Esophagus squamous epithelium (tissue), 5 donors: ENCODE data around the gene RPUSD3. TPM values are rescaled to one million over a fixed set of nuclear protein-coding genes. Genes with fewer than 3 reads are reported as not detected.

Experiments
- DNase-seq: peaks from one replicate; lab custom pipeline; 2025; lab: John Stamatoyannopoulos, UW
- H3K27ac ChIP-seq, 4 donors: fragments of 200-600 bp; sonication (generic); one replicate each; pipeline ENCODE4 v1.5.1; 2016 to 2019; ENCODE audit warnings: mild to moderate bottlenecking in 1 of 4
- H3K27me3 ChIP-seq, 4 donors: fragments of 200-600 bp; sonication (generic); 1 replicate in 3 of 4; 2 replicates in 1 of 4; pipeline versions ENCODE4 v1.5.1 to v1.6.0; 2017 to 2021; ENCODE audit warnings: antibody characterized with exemption in 1 of 4
- H3K36me3 ChIP-seq, 3 donors: fragments of 200-600 bp; sonication (generic); one replicate each; pipeline ENCODE4 v1.5.1; 2016 to 2019
- H3K4me1 ChIP-seq, 3 donors: fragments of 200-600 bp; sonication (generic); one replicate each; pipeline ENCODE4 v1.5.1; 2017 to 2019
- H3K4me3 ChIP-seq, 4 donors: fragments of 200-600 bp; sonication (generic); 1 replicate in 3 of 4; 2 replicates in 1 of 4; pipeline ENCODE4 v1.5.1; 2016 to 2019; ENCODE audit warnings: mild to moderate bottlenecking in 2 of 4, moderate library complexity in 1 of 4
- H3K9me3 ChIP-seq, 3 donors: fragments of 200-600 bp; sonication (generic); one replicate each; pipeline ENCODE4 v1.5.1; 2016 to 2019
- POLR2A ChIP-seq, 4 donors: fragments of 450-650 bp; IDR thresholded peaks; one replicate each; pipeline ENCODE4 v1.6.1; 2017; ENCODE audit warnings: antibody characterized with exemption in 4 of 4, mild to moderate bottlenecking in 4 of 4, moderate library complexity in 3 of 4
- WGBS, 2 donors: methylation state at CpG; one replicate each; pipeline ENCODE4 v1.1.5; 2018; 5-methylcytosine and 5-hydroxymethylcytosine counted together
- intact Hi-C: fragments of 100-400 bp; cut with DNase I; formaldehyde crosslinking; loops from one replicate; pipeline ENCODE4 v1.15.0; 2022
- total RNA-seq, 4 donors: library from RNA; depleted of rRNA; stranded (reverse); fragments of >200 nt; gene quantifications; one replicate each; pipeline ENCODE4 v1.1.0, GENCODE V29; 2016
- TF ChIP-seq, protein P1 (sequence below), 6 experiments: fragments of 450-650 bp in 4 of 6; fragments of 200-600 bp in 2 of 6; sonication (generic) in 2 of 6; IDR thresholded peaks; one replicate each; pipeline ENCODE4 v1.5.1; 2016 to 2019; ENCODE audit warnings: antibody characterized with exemption in 6 of 6, mild to moderate bottlenecking in 4 of 6, moderate library complexity in 4 of 6
- donor health status: DM: yes; HTN: yes; CAD: no.

Gene RPUSD3
- total RNA-seq, 4 donors from 2014 or later = 34.7 to 46.4 (median 41.4) TPM

DNA sequence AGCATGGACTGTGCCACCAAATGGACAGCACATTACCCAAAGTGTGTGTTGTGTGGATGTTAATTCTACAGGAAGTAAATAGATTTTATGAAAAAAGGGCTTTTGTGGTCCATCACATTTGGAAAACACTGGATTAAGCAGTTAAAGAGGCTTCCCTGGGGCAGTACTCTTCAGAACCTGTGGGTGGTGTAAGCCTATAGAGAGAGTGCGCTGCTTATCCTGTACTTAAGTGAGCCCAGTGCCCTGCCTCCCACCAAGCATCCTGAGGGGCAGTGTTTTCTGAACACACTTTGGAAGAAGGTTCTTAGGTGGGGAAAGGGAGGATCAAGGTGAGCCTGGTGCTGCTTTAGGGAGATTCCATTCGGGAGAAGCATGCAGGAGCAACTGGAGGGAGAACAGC is 22.9 kb downstream of the RPUSD3 start:
- no peak for DNase-seq

DNA sequence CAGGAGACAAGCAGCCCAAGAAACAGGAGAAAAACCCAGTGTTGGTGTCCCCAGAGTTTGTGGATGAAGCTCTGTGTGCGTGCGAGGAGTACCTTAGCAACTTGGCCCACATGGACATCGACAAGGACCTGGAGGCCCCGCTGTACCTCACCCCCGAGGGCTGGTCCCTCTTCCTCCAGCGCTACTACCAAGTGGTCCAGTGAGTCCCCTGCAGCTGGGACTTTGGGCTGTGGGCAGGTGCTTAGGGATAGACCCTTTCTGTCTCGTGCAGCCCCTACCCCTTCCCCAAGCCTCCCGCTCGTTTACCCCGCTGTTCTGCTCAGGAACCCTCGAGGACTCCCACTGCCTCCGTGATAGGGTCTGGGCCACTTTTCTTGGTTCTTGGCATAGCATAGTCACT is 23.3 kb downstream of the RPUSD3 start:
- Histone ChIP-seq H3K9me3 (no peaks in the 10 kb centered on the region), H3K36me3 (peaks cover 0 to 14% (median 0%) of the 10 kb centered on the region in 3 donors), H3K27me3 (no peaks in the 10 kb centered on the region), H3K27ac (no peak overlapping the region), H3K4me3 (no peak overlapping the region), H3K4me1 (no peaks in the 10 kb centered on the region)
- DNase-seq = no peak
- 76 to 88% methylated on average over 8 to 12 of the region's 12 CpGs for WGBS, 2 donors
- TF ChIP-seq POLR2A (IDR thresholded peaks at IDR 0.05) = no peak
- TF ChIP-seq, protein P1, sequence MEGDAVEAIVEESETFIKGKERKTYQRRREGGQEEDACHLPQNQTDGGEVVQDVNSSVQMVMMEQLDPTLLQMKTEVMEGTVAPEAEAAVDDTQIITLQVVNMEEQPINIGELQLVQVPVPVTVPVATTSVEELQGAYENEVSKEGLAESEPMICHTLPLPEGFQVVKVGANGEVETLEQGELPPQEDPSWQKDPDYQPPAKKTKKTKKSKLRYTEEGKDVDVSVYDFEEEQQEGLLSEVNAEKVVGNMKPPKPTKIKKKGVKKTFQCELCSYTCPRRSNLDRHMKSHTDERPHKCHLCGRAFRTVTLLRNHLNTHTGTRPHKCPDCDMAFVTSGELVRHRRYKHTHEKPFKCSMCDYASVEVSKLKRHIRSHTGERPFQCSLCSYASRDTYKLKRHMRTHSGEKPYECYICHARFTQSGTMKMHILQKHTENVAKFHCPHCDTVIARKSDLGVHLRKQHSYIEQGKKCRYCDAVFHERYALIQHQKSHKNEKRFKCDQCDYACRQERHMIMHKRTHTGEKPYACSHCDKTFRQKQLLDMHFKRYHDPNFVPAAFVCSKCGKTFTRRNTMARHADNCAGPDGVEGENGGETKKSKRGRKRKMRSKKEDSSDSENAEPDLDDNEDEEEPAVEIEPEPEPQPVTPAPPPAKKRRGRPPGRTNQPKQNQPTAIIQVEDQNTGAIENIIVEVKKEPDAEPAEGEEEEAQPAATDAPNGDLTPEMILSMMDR (IDR thresholded peaks at IDR 0.05) = no peak
- intact Hi-C loops = no loop called here

More for the DNA sequence above, 22.9 kb downstream of the RPUSD3 start:
- Histone ChIP-seq H3K27me3 (no peaks in the 10 kb centered on the region), H3K9me3 (no peaks in the 10 kb centered on the region), H3K27ac (no peak overlapping the region), H3K4me1 (no peaks in the 10 kb centered on the region), H3K4me3 (no peak overlapping the region), H3K36me3 (peaks cover 0 to 10% (median 0%) of the 10 kb centered on the region in 3 donors)
- intact Hi-C loops = no loop called here
- TF ChIP-seq, protein P1 (IDR thresholded peaks at IDR 0.05) = peak in 2 of 6 experiments; percentile 26 to 52
- TF ChIP-seq POLR2A (IDR thresholded peaks at IDR 0.05) = no peak
- 65 to 70% methylated on average over 2 of the region's 2 CpGs for WGBS, 2 donors

DNA sequence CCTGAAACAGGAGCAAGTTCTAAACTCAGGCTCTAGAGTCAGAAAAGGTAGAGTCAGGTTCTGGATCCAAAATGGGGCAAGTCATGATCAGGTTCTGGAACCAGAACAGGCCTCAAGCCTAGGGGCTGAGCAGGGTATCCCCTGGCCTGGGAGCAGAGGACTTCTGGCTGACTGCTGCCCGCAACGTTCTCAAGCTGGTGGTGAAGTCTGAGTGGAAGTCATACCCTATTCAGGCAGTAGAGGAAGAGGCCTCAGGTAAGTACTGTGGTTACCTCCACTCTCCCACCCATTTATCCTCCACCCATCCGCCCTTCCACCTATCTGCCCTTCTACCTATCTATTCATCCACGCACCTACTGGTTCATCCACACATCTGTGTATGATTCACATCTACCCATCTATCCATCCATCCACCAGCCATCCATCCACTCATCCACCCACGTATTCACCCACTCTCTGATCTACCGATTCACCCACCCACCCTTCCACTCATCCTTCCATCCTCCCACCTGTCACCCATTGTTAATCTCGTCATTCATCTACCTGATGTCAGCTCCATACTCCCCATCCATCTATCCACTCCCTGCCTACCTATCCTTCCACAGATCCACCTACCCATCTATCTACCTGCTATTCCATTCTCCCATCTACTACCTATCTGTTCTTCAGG is 25.0 kb downstream of the RPUSD3 start:
- no peaks in the 10 kb centered on the region for H3K4me1 ChIP-seq
- no peaks in the 10 kb centered on the region for H3K27me3 ChIP-seq
- intact Hi-C loops = no loop called here
- H3K4me3 ChIP-seq = no peak overlapping the region
- TF ChIP-seq, protein P1 (IDR thresholded peaks at IDR 0.05) = no peak
- no peak for TF ChIP-seq POLR2A (IDR thresholded peaks at IDR 0.05)
- H3K27ac ChIP-seq = no peak overlapping the region
- peaks cover 0 to 16% (median 0%) of the 10 kb centered on the region in 3 donors for H3K36me3 ChIP-seq
- DNase-seq = no peak
- H3K9me3 ChIP-seq = no peaks in the 10 kb centered on the region
- 92 to 93% methylated on average over 6 of the region's 7 CpGs for WGBS, 2 donors

DNA sequence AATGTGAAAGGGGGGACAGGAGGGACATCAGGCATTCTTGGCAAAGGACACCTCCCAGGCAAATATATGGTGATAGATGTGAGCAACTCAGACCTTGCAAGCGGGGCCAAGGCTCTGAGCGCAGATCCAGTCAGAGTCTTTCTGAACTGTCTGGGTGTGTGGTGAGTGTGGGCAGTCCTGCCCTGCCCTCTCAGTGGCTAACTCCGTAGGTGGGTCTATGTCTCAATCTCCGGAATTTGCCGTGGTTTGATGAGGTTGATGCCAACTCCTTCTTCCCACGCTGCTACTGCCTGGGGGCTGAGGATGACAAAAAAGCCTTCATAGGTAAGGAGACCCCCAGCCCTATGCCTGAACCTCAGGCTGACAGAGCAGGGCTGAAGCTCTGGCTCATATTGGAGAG is 26.4 kb downstream of the RPUSD3 start:
- Histone ChIP-seq H3K9me3 (no peaks in the 10 kb centered on the region), H3K27me3 (no peaks in the 10 kb centered on the region), H3K27ac (no peak overlapping the region), H3K4me1 (no peaks in the 10 kb centered on the region), H3K36me3 (peaks cover 0 to 27% (median 0%) of the 10 kb centered on the region in 3 donors), H3K4me3 (no peak overlapping the region)
- DNase-seq = no peak
- 78 to 84% methylated on average over 4 to 6 of the region's 6 CpGs for WGBS, 2 donors
- intact Hi-C loops = no loop called here
- no peak for TF ChIP-seq POLR2A (IDR thresholded peaks at IDR 0.05)
- TF ChIP-seq, protein P1 (IDR thresholded peaks at IDR 0.05) = no peak

DNA sequence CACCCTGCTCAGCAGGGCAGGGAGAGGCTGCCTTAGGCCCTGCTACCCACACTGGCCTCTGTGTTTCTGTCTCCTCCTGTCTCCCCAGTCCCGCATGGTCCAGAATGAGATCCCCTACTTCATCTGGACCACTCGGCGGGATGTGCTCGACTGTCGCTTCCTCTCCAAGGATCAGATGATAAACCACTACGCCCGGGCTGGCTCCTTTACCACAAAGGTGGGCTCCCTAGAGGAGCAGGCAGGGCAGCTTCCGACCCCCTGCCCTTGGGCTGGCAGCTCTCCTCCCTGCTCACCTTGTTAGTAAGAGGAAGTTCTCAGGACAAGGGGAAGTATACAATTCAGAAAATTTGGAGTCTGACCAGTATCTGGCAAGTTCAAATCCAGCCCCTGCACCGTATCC is 27.8 kb downstream of the RPUSD3 start:
- TF ChIP-seq POLR2A (IDR thresholded peaks at IDR 0.05) = no peak
- TF ChIP-seq, protein P1 (IDR thresholded peaks at IDR 0.05) = no peak
- 97 to 100% methylated on average over 2 to 6 of the region's 9 CpGs for WGBS, 2 donors
- no peak for DNase-seq
- intact Hi-C loops = no loop called here
- peaks cover 0 to 27% (median 0%) of the 10 kb centered on the region in 3 donors for H3K36me3 ChIP-seq
- H3K27ac ChIP-seq = no peak overlapping the region
- no peaks in the 10 kb centered on the region for H3K27me3 ChIP-seq
- no peak overlapping the region for H3K4me3 ChIP-seq
- peaks cover 0 to 2% (median 1%) of the 10 kb centered on the region in 3 donors for H3K4me1 ChIP-seq
- H3K9me3 ChIP-seq = no peaks in the 10 kb centered on the region
